Uterus (tissue), 2 donors: Measurements from ENCODE around the gene RHOH.

Source experiments
- POLR2A ChIP-seq, 2 donors: fragments of 450-650 bp; IDR thresholded peaks; one replicate each; pipeline ENCODE4 v1.6.1; 2016; ENCODE audit warnings: antibody characterized with exemption in 2 of 2, mild to moderate bottlenecking in 1 of 2, moderate library complexity in 1 of 2
- TF ChIP-seq, protein P1 (sequence below), 4 experiments: fragments of 200-600 bp in 2 of 4; fragments of 450-650 bp in 2 of 4; sonication (generic) in 2 of 4; IDR thresholded peaks; one replicate each; pipeline ENCODE4 v1.5.1; 2016 to 2019; ENCODE audit warnings: antibody characterized with exemption in 4 of 4, mild to moderate bottlenecking in 2 of 4, moderate library complexity in 1 of 4

DNA sequence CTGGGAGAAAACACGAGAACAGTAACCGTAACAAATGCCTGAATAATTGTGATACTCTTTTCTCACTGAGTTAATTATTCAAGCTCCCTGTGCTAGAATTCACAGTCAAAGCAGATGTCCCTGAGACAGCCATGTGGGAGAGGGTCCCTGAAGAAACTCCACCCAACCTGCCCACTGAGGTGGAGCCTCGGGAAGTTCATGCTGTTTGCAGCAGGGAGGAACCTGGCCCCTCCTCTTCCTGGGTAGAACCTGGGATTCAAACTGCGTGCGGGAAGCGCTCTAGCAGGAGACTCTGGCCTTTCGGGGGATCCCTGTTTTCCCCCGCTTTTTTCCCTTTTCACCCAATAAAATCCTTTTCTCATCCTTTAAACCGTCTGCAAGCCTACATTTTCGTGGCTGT lies 20.2 kb upstream of the RHOH start:
- TF ChIP-seq POLR2A (IDR thresholded peaks at IDR 0.05) = no peak
- TF ChIP-seq, protein P1, sequence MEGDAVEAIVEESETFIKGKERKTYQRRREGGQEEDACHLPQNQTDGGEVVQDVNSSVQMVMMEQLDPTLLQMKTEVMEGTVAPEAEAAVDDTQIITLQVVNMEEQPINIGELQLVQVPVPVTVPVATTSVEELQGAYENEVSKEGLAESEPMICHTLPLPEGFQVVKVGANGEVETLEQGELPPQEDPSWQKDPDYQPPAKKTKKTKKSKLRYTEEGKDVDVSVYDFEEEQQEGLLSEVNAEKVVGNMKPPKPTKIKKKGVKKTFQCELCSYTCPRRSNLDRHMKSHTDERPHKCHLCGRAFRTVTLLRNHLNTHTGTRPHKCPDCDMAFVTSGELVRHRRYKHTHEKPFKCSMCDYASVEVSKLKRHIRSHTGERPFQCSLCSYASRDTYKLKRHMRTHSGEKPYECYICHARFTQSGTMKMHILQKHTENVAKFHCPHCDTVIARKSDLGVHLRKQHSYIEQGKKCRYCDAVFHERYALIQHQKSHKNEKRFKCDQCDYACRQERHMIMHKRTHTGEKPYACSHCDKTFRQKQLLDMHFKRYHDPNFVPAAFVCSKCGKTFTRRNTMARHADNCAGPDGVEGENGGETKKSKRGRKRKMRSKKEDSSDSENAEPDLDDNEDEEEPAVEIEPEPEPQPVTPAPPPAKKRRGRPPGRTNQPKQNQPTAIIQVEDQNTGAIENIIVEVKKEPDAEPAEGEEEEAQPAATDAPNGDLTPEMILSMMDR (IDR thresholded peaks at IDR 0.05) = no peak
